B cell (primary cell): ENCODE results near the gene IFNK. TPM values are rescaled to one million over a fixed set of nuclear protein-coding genes. Genes with fewer than 3 reads are reported as not detected.

Experiments
- ATAC-seq: fragments of 200-7000 bp; cut with Tn5 transposase; one replicate; pipeline ENCODE4 v1.10.0; 2021; ENCODE audit warnings: low read depth, mild to moderate bottlenecking, moderate number of reproducible peaks, moderate library complexity
- CTCF ChIA-PET: fragments of 350-600 bp; sonication (Branson Sonifier 250); formaldehyde crosslinking; loops from one replicate; lab custom pipeline; 2021; ENCODE audit warnings: antibody characterized with exemption, inconsistent platforms; lab: Charles Lee
- POLR2A ChIA-PET: fragments of 350-600 bp; sonication (Branson Sonifier 250); formaldehyde crosslinking; loops from one replicate; lab custom pipeline; 2021; ENCODE audit warnings: antibody characterized with exemption; lab: Charles Lee
- DNase-seq: peaks from one replicate; pipeline ENCODE4 v3.0.0; 2013
- H2AFZ ChIP-seq: 2 replicates; pipeline ENCODE4 v1.6.1; 2012; ENCODE audit warnings: mild to moderate bottlenecking, low read depth, low read length; ENCODE audit not compliant: insufficient read depth, poor library complexity, severe bottlenecking
- H3K27ac ChIP-seq, 2 donors: 1 replicate in 1 of 2; 2 replicates in 1 of 2; pipeline ENCODE4 v1.5.1; 2012 to 2013; ENCODE audit warnings: low read length in 2 of 2, mild to moderate bottlenecking in 2 of 2, moderate library complexity in 1 of 2
- H3K27me3 ChIP-seq, 4 experiments: fragments of 200-600 bp in 1 of 4; sonication (generic) in 1 of 4; replicated peaks in 1 of 4; 1 replicate in 2 of 4; 2 replicates in 2 of 4; pipeline versions ENCODE4 v1.6.1 to v1.7.0; 2013 to 2016; ENCODE audit warnings: low read length in 3 of 4, mild to moderate bottlenecking in 2 of 4, mixed read lengths in 1 of 4, moderate library complexity in 1 of 4; ENCODE audit not compliant: insufficient read depth in 4 of 4, control insufficient read depth in 3 of 4; ENCODE audit errors: control extremely low read depth in 1 of 4
- H3K36me3 ChIP-seq, 2 experiments: replicated peaks in 1 of 2; 1 replicate in 1 of 2; 2 replicates in 1 of 2; pipeline versions ENCODE4 v1.6.1 to v1.7.1; 2013; ENCODE audit warnings: low read length in 1 of 2; ENCODE audit not compliant: insufficient read depth in 2 of 2, control insufficient read depth in 1 of 2; ENCODE audit errors: control extremely low read depth in 1 of 2, extremely low read depth in 1 of 2
- H3K4me1 ChIP-seq, 2 donors: fragments of 200-600 bp in 1 of 2; sonication (generic) in 1 of 2; 1 replicate in 1 of 2; 2 replicates in 1 of 2; pipeline versions ENCODE4 v1.5.1 to v1.6.1; 2013 to 2017; ENCODE audit warnings: low read length in 2 of 2; ENCODE audit not compliant: control insufficient read depth in 2 of 2, insufficient read depth in 2 of 2
- H3K4me2 ChIP-seq: replicated peaks from 2 replicates; pipeline ENCODE3; 2012; ENCODE audit warnings: mild to moderate bottlenecking, low read depth, low read length; ENCODE audit not compliant: poor library complexity, severe bottlenecking
- H3K4me3 ChIP-seq, 5 experiments: fragments of 200-600 bp in 1 of 5; sonication (generic) in 1 of 5; 1 replicate in 3 of 5; 2 replicates in 2 of 5; pipeline versions ENCODE4 v1.5.1 to v1.7.0; 2011 to 2016; ENCODE audit warnings: low read length in 4 of 5, mild to moderate bottlenecking in 4 of 5, low read depth in 2 of 5, control low read depth in 1 of 5, moderate library complexity in 1 of 5; ENCODE audit not compliant: insufficient read depth in 1 of 5; ENCODE audit errors: control extremely low read depth in 1 of 5, extremely low read depth in 1 of 5
- H3K79me2 ChIP-seq: fragments of 200-600 bp; sonication (generic); one replicate; pipeline ENCODE4 v1.6.0; 2016; ENCODE audit warnings: low read length; ENCODE audit not compliant: control insufficient read depth, insufficient read depth
- H3K9ac ChIP-seq: fragments of 200-600 bp; sonication (generic); 2 replicates; pipeline ENCODE4 v1.6.1; 2017; ENCODE audit warnings: mild to moderate bottlenecking, low read length, moderate library complexity
- H3K9me3 ChIP-seq, 3 donors: one replicate each; pipeline versions ENCODE4 v1.6.1 to v1.7.1; 2013; ENCODE audit warnings: low read length in 2 of 3; ENCODE audit not compliant: control insufficient read depth in 2 of 3, insufficient read depth in 1 of 3; ENCODE audit errors: control extremely low read depth in 1 of 3
- H4K20me1 ChIP-seq: 2 replicates; pipeline ENCODE4 v1.6.0; 2012; ENCODE audit warnings: mild to moderate bottlenecking, low read length; ENCODE audit not compliant: insufficient read depth, control insufficient read depth, poor library complexity, severe bottlenecking
- H3K27ac Mint-ChIP-seq: one replicate; pipeline ENCODE4 v1.8.0; 2021; ENCODE audit warnings: mixed read lengths
- H3K27me3 Mint-ChIP-seq: one replicate; pipeline ENCODE4 v1.8.0; 2021; ENCODE audit warnings: mixed read lengths
- H3K4me1 Mint-ChIP-seq: one replicate; pipeline ENCODE4 v1.8.0; 2021; ENCODE audit warnings: mixed read lengths
- H3K4me3 Mint-ChIP-seq: one replicate; pipeline ENCODE4 v1.8.0; 2021; ENCODE audit warnings: mixed read lengths
- H3K9me3 Mint-ChIP-seq: one replicate; pipeline ENCODE4 v1.8.0; 2022; ENCODE audit warnings: mixed read lengths; ENCODE audit not compliant: insufficient read depth
- EZH2 ChIP-seq: IDR thresholded peaks from 2 replicates; pipeline ENCODE4 v1.6.1; 2012; ENCODE audit warnings: borderline replicate concordance, low read depth, mild to moderate bottlenecking, moderate library complexity, low read length; ENCODE audit not compliant: insufficient read depth, poor library complexity, severe bottlenecking
- WGBS: methylation state at CpG from one replicate; pipeline ENCODE4 v1.1.5; 2013; ENCODE audit warnings: missing lambda C conversion rate; ENCODE audit not compliant: insufficient coverage; 5-methylcytosine and 5-hydroxymethylcytosine counted together
- intact Hi-C: fragments of 100-400 bp; cut with micrococcal nuclease; formaldehyde crosslinking; loops from one replicate; pipeline ENCODE4 v1.10.0; 2022
- polyA plus RNA-seq: library from polyadenylated mRNA; depleted of rRNA; stranded (reverse); fragments of >200 nt; gene quantifications from 2 replicates; pipeline ENCODE4 v1.2.3, GENCODE V29; 2012
- total RNA-seq, 2 donors: library from RNA; stranded (reverse); fragments of 120-200 nt in 1 of 2; gene quantifications; 1 replicate in 1 of 2; 2 replicates in 1 of 2; pipeline versions ENCODE4 v1.2.3 to v1.2.4, GENCODE V29; 2013 to 2022
- TF ChIP-seq, protein P1 (sequence below): fragments of 200-600 bp; IDR thresholded peaks from one replicate; pipeline ENCODE4 v1.8.0; 2022; ENCODE audit warnings: antibody characterized with exemption, mild to moderate bottlenecking

IFNK gene
- total and polyA plus RNA-seq, 2 donors (not counting 1 experiment from before 2014, with no cell fraction given): not detected

- no peak for ATAC-seq
- no peaks in the 10 kb centered on the region for H3K27me3 Mint-ChIP-seq
- no peaks in the 10 kb centered on the region for H3K27me3 ChIP-seq
- no peak overlapping the region for H3K4me3 ChIP-seq
- H3K4me2 ChIP-seq: no peak overlapping the region
- no peaks in the 10 kb centered on the region for H3K4me1 ChIP-seq
- H3K27ac ChIP-seq: no peak overlapping the region
- ChIA-PET POLR2A (no interaction called here), CTCF (interaction anchor here (1.1 to 17.3 kb wide), 5 partner anchors 8 to 206 kb away, joined by 3 to 395 read pairs (median 5); partner anchors contain the start of gene MOB3B)
- WGBS: 84% methylated on average over 4 of the region's 5 CpGs
- no peaks in the 10 kb centered on the region for H3K9me3 Mint-ChIP-seq
- H3K4me3 Mint-ChIP-seq: no peak overlapping the region
- H3K36me3 ChIP-seq: peaks cover 0 to 5% of the 10 kb centered on the region in 2 experiments
- peaks cover 3% of the 10 kb centered on the region for H3K4me1 Mint-ChIP-seq
- intact Hi-C loops: no loop called here
- no peak overlapping the region for H2AFZ ChIP-seq
- no peaks in the 10 kb centered on the region for H3K9me3 ChIP-seq
- H4K20me1 ChIP-seq: no peaks in the 10 kb centered on the region
- no peak overlapping the region for H3K9ac ChIP-seq
- H3K79me2 ChIP-seq: no peaks in the 10 kb centered on the region
- peak overlapping the region; percentile 16 for H3K27ac Mint-ChIP-seq
- no peak for DNase-seq
- TF ChIP-seq EZH2: no peak
- TF ChIP-seq, protein P1, sequence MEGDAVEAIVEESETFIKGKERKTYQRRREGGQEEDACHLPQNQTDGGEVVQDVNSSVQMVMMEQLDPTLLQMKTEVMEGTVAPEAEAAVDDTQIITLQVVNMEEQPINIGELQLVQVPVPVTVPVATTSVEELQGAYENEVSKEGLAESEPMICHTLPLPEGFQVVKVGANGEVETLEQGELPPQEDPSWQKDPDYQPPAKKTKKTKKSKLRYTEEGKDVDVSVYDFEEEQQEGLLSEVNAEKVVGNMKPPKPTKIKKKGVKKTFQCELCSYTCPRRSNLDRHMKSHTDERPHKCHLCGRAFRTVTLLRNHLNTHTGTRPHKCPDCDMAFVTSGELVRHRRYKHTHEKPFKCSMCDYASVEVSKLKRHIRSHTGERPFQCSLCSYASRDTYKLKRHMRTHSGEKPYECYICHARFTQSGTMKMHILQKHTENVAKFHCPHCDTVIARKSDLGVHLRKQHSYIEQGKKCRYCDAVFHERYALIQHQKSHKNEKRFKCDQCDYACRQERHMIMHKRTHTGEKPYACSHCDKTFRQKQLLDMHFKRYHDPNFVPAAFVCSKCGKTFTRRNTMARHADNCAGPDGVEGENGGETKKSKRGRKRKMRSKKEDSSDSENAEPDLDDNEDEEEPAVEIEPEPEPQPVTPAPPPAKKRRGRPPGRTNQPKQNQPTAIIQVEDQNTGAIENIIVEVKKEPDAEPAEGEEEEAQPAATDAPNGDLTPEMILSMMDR: no peak
Observed at GRCh38 chr9:27539479-27540441, 15.7 kb downstream of the IFNK start.

GRCh38 chr9:27540502-27540901 lies 16.4 kb downstream of the IFNK start:
- Histone ChIP-seq H3K9me3 (no peaks in the 10 kb centered on the region), H3K4me3 (no peak overlapping the region), H2AFZ (no peak overlapping the region), H4K20me1 (no peaks in the 10 kb centered on the region), H3K79me2 (no peaks in the 10 kb centered on the region), H3K36me3 (peaks cover 0 to 8% of the 10 kb centered on the region in 2 experiments), H3K4me1 (no peaks in the 10 kb centered on the region), H3K9ac (no peak overlapping the region), H3K4me2 (no peak overlapping the region), H3K27me3 (no peaks in the 10 kb centered on the region), H3K27ac (no peak overlapping the region)
- ChIA-PET POLR2A (no interaction called here), CTCF (interaction anchor here (1.2 to 17.3 kb wide), 3 partner anchors 11 to 207 kb away, joined by 3 to 395 read pairs (median 8); partner anchors contain the start of gene MOB3B)
- intact Hi-C loops: no loop called here
- Mint-ChIP-seq H3K27me3 (no peaks in the 10 kb centered on the region), H3K4me3 (no peak overlapping the region), H3K4me1 (no peaks in the 10 kb centered on the region), H3K9me3 (no peaks in the 10 kb centered on the region), H3K27ac (no peak overlapping the region)
- ATAC-seq (no peak), DNase-seq (no peak)
- TF ChIP-seq, protein P1: no peak
- TF ChIP-seq EZH2: no peak
- WGBS: no CpG with 5 or more reads among the region's 1 CpG
